ENCODE results near the gene CABP1. TPM values are rescaled to one million over a fixed set of nuclear protein-coding genes. Genes with fewer than 3 reads are reported as not detected.

Gene CABP1
- total and polyA plus RNA-seq, 2 of the 13 experiments (the other 11 are each of a cell fraction or from before 2014, with no cell fraction given) = not detected

GRCh38 chr12:120686690-120687577 lies 46.5 kb downstream of the CABP1 start, which contains the start of gene MLEC (continued):
- TF ChIP-seq U2AF1 (optimal IDR thresholded peaks at IDR 0.05; ENCODE audit: low read depth, low read length) = no peak
- peak; percentile 85 for TF ChIP-seq NFYC (CRISPR knock-in tag; IDR thresholded peaks at IDR 0.05)
- no peak for TF ChIP-seq ZMYM2 (CRISPR knock-in tag; IDR thresholded peaks at IDR 0.05)
- TF ChIP-seq NR3C1 (CRISPR knock-in tag; IDR thresholded peaks at IDR 0.05) = no peak
- TF ChIP-seq CEBPG (CRISPR knock-in tag; IDR thresholded peaks at IDR 0.05) = no peak
- TF ChIP-seq ZNF333 (CRISPR knock-in tag; IDR thresholded peaks at IDR 0.05; ENCODE audit: borderline replicate concordance) = no peak
- peak; percentile 65; the same call in 1 of the 2 replicates for TF ChIP-seq MYPOP (CRISPR knock-in tag; IDR thresholded peaks at IDR 0.05)
- no peak for TF ChIP-seq FOXP1 (IDR thresholded peaks at IDR 0.05)
- TF ChIP-seq FOXP1 (CRISPR knock-in tag; IDR thresholded peaks at IDR 0.05) = no peak
- TF ChIP-seq ZNF614 (CRISPR knock-in tag; IDR thresholded peaks at IDR 0.05; ENCODE audit: borderline replicate concordance) = peak; percentile 51; the same call in 1 of the 2 replicates
- no peak; the same call in 1 of the 2 replicates for TF ChIP-seq ZNF318 (CRISPR knock-in tag; IDR thresholded peaks at IDR 0.05)
- peak; percentile 77 for TF ChIP-seq POLR2G (IDR thresholded peaks at IDR 0.05; ENCODE audit: low read depth, low read length)
- TF ChIP-seq CREB3 (CRISPR knock-in tag; IDR thresholded peaks at IDR 0.05) = no peak
- TF ChIP-seq CREB1 (IDR thresholded peaks at IDR 0.05) = no peak
- TF ChIP-seq CREB1 (CRISPR knock-in tag; IDR thresholded peaks at IDR 0.05) = peak; percentile 79
- no peak for TF ChIP-seq ZNF552 (CRISPR knock-in tag; IDR thresholded peaks at IDR 0.05; ENCODE audit: borderline replicate concordance)
- 0 out of 2 replicates have a peak, but pooled peaks have one; percentile 22 for TF ChIP-seq E2F2 (CRISPR knock-in tag; IDR thresholded peaks at IDR 0.05; ENCODE audit: borderline replicate concordance)
- peak in 1 of 2 experiments; percentile 88; a peak in 2 of 4 replicates for TF ChIP-seq KLF16 (CRISPR knock-in tag; IDR thresholded peaks at IDR 0.05)
